Thyroid gland (tissue), 4 donors: ENCODE measurements around the gene RAB31.
A peak's percentile ranks its signal among the peaks of the same experiment; 100 is the strongest.

Experiments
- POLR2A ChIP-seq, 2 donors: fragments of 450-650 bp; IDR thresholded peaks; one replicate each; pipeline ENCODE4 v1.6.1; 2017; ENCODE audit warnings: antibody characterized with exemption in 2 of 2, mild to moderate bottlenecking in 2 of 2, moderate library complexity in 1 of 2
- TF ChIP-seq, protein P1 (sequence below), 6 experiments: fragments of 200-600 bp in 3 of 6; fragments of 450-650 bp in 3 of 6; sonication (generic) in 3 of 6; IDR thresholded peaks; one replicate each; pipeline ENCODE4 v1.5.1; 2016 to 2019; ENCODE audit warnings: antibody characterized with exemption in 6 of 6, mild to moderate bottlenecking in 2 of 6, inconsistent platforms in 1 of 6, moderate library complexity in 1 of 6

DNA sequence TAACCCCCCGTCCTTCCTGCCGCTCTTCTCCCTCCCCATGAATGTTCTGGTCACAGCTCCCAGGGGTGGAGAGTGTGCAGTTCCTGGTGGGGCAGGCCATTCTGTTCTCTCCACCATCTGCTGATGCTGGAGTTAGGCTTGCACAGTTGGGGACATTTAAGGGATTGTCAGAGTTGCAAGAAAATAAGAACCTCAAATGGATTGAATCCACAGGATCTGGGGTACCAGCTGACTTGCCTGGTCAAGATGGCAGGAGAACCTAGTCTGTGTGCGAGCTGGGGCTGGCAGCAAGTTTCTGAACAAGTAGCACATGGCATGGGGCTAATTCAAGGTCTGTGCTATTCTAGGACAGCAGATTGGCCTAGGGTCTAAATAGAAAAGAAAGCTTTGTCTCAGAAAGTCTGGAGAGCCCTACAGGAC is 116.9 kb downstream of the RAB31 start:
- TF ChIP-seq, protein P1, sequence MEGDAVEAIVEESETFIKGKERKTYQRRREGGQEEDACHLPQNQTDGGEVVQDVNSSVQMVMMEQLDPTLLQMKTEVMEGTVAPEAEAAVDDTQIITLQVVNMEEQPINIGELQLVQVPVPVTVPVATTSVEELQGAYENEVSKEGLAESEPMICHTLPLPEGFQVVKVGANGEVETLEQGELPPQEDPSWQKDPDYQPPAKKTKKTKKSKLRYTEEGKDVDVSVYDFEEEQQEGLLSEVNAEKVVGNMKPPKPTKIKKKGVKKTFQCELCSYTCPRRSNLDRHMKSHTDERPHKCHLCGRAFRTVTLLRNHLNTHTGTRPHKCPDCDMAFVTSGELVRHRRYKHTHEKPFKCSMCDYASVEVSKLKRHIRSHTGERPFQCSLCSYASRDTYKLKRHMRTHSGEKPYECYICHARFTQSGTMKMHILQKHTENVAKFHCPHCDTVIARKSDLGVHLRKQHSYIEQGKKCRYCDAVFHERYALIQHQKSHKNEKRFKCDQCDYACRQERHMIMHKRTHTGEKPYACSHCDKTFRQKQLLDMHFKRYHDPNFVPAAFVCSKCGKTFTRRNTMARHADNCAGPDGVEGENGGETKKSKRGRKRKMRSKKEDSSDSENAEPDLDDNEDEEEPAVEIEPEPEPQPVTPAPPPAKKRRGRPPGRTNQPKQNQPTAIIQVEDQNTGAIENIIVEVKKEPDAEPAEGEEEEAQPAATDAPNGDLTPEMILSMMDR (IDR thresholded peaks at IDR 0.05) = no peak
- TF ChIP-seq POLR2A (IDR thresholded peaks at IDR 0.05) = peak in 1 of 2 donors; percentile 51
